GM18861 (cell line): ENCODE results near the gene DDRGK1.
"Not testable (repeated sequence)": the region's sequence is repeated elsewhere in the genome, so short reads cannot be mapped to it uniquely, and the experiment has no call there.

Source experiments
- ATAC-seq: cut with Tn5 transposase; IDR thresholded peaks from one replicate; pipeline ENCODE4 v1.9.1; 2021; ENCODE audit not compliant: unreplicated experiment

Gene DDRGK1

DNA sequence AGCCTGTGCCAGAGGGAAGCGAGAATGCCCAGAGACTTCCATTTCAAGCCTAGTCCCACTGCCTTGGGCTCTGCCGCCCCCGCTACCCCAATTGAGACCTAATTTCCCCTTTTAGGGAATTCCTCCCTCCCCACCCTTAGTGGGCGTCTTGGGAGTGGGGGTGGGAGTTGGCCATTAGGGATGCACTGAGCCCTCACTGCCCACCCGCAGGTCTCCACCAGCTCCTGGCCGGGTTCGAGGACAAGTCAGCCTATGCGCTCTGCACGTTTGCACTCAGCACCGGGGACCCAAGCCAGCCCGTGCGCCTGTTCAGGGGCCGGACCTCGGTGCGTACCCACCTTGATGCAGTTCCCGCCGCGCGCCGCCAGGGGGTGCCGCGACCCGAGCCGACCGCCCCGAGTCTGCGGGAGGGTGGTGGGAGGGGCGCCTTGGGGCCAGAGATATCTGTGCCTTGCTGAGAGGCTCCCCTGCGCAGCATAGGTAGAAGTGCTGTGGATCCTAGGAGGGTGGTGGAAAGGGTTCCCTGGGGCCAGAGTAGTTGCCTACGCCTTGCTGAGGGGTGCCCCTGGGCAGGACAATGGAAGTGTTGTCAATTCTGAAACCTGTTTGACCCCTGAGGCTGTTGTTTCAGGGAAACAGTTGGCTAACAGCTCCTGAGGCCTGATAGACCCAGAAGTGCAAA lies 14.0 kb upstream of the DDRGK1 start:
- ATAC-seq, result peak; percentile 42

DNA sequence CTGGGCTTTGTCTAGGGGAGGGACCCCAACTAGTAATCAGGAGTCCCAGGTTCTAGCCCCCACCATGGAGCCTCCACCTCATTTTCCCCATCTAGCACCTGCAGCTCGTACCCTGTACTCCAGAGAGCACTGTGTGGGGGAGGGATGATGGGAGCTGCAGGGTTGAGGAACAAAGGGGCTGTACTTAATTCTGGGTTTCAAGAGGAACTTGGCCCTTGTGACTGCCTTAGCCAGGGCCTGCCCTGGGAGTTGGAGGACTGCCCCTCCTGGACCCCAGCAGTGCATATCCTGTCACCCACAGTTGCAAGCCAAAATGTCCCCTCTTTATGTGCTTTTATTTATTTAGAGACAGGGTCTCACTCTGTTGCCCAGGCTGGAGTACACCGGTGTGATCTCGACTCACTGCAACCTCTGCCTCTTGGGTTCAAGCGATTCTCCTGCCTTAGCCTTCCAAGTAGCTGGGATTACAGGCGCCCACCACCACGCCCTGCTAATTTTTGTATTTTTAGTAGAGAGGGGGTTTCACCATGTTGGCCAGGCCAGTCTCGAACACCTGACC lies 11.0 kb upstream of the DDRGK1 start:
- not testable (repeated sequence) for ATAC-seq

DNA sequence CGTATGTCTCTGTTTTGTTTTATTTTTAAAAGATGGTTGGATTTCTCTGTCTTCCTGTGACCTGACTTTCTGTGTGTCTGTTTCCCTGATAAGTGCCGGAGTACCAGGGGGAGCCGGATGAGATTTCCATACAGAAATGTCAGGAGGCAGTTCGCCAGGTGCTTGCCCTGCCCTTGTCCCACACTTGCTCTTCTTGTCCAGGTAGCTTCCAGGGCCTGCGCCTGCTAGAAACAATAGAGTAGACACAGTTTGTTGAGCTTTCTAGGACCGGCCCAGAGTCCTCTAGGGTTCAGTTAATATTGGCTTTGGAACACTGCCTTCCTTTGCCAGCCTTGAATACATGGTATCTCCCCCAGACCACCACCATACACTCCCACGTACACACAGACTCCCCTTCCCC lies 8.7 kb upstream of the DDRGK1 start:
- no peak for ATAC-seq

DNA sequence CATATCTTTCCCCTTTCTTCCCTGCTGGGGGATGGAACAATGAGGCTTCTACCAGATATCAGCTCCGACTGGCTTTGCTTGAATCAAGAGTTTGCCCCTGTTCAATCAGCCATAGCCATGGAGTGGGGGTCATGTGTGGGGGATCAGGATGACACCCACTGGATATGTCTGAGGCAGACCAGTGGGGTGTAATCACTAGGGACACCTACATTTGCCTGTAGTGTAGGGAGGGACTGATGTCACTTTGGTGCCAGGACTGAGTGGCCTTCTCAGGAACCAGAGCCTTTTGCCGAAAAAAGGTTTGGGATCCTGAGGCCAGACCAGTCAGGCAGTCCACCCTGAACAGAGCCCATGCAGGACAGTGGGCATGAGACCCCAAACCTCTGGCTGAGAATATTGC lies 5.9 kb upstream of the DDRGK1 start:
- ATAC-seq, result no peak

DNA sequence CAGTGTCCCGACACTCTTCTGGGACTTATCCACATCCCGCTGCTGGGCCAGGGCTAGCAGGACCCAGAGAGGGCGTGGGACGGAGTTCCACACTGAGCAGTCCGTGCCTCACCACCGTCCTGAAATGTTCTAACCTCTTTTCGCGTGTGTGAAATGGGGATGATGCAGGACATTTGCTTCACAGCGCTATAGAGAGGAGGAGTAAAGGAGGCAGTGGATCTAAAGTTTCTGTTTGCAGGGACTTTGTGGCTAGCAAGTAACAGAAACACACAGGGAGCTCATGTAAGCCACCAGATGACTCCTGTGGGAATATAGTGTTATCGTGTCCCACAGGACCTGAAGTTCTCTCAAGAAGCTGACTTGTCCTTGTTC lies 5.5 kb upstream of the DDRGK1 start:
- no peak for ATAC-seq

DNA sequence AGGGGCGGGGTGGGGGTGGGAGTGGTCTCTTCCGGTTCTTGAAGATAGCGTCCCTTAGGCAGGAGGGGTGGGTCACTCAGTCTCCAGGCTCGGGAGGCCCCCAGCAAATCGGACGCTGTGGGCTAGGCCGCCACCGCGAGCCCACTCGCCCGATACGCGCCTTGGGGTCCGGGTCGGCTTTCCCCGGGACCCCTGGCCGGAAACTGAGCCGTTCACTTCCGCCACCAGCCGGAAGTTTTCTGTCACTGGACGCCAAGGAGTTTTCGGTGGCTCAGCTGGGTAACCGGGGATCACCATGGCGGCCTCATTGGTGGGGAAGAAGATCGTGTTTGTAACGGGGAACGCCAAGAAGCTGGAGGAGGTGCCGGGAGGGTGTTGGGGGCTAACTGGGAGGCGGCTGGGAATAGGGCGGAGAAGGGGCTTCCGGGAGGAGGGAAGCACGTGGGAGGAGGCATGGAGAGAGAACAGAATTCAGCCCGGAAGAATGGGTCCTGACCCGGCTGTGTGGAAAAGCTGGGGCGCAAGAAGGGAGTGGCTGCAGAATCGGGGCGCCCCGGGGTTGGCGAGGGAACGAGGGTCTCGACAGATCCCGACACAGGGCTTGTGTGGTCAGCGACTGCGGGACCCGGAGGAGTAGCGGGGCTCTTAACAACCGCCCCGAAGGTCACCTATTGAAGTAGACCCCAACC lies 4.9 kb upstream of the DDRGK1 start, which contains the start of gene ITPA:
Gene ITPA, plus strand, starts transcription at position 242 of the 689 bp plus-strand sequence. Its CDS starts 54 bp downstream, at position 296.
- no peak for ATAC-seq

DNA sequence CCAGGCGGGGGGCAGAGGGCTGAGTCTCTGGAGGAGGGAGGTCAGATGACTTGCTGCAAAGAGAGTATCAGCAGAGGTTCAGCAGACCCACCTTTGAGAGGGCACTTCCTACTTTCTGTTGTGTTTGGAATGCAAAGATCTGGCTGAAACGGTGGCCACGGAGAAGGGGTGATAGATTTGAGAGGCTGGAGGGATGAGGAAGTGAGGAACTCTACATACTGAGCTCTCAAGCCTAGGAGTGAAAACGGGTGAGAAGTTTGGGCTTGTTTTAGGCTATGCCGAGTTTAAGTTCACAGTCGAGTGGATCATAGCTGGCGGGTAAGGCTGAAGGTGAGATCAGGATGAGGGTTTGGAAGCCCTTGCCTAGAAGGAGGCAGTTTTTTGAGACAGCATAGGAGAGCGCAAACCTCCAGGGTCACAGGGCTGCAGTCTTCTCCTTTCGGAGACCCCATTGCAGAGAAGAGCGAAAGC lies 4.3 kb upstream of the DDRGK1 start:
- ATAC-seq, result no peak

DNA sequence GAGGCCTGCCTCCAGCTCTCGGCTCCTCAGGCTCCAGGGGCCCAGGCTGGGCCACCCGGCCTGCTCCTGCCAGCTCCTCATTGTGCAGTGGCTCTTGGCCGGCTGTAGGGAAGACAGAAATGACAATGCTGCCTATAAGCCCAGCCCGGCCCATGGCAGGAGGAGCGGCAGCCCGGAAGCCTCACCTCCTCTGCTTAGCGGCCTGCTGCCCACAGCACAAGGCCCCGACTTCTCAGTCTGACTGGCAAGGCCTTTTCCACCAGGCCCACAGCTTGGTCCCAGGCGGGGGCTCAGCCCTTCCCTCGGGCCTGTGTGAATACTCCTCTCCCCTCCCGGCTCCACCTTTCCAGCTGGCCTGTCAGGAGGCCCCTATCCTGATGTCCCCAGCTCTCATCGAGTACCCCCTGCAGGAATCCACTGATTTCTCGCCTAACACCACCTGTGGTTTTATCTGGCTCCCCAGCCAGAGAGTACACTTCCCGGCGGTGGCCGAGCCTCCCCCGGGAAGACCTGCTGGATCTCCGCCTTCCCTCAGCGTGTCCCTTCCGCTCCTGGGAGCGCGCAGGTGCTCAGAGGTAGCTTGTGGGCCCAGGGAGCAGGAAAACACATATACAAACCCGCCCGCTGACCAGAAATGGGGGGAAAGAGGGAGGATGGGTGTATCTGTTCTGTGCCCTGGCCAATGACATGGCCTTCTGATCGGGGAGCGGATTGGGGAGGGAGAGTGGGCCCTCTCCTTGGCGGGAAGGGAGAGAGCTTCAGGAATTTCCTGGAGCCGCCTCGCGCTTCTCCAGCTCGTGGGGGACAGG lies 963 bp downstream of the DDRGK1 start:
- no peak for ATAC-seq

DNA sequence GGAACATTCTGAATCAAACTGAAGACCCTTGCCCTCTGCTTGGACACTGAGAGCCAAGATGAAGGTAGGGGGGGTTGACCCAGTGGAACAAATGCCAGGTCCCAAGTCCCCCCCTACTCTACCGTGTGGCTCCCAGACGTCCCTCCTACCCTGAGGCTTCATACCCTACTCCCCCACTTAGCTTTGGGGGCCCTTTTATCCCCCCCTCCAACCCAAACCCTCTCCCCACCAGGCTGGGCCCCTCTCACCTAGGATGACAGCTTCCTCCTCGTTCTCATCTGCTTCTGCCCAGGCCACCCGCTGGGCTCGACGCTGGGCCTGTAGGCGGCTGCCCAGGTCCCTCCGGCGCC lies 1.5 kb downstream of the DDRGK1 start:
- no peak for ATAC-seq

DNA sequence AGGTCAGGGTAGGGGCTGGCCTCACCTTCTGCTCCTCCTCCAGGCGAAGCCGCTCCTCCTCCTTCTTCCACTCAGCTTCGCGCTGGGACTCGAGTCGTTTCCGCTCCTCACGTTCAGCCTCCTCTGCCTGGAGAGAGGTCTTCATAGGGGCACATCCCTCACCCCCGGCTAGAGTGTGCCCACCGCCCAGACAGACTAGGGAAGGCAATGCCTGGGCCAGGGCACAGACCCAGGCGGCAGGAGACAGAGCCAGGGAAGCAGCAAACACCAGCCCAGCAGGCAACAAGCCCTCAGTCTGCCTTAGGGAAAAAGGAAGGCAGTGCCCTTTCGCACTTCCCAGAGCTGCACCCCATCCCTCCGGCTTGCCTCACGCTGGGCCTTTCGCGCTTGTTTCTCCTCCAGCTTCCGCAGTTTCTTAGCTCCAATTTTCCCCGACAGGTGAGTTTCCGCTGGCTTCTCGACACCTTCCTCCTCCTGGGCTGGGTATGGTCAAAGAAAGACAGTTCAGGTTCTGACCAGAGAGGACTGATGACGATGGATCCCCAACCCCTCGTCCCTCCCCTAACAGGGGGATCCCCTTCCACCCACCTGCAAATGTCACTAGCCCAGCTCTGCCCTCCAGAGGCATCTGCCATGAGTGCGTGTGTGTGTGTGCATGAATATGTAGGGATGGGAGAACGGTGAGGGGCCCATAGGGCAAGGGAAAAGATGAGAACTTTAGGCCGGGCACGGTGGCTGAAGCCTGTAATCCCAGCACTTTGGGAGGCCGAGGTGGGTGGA lies 4.3 kb downstream of the DDRGK1 start:
- ATAC-seq, result no peak

DNA sequence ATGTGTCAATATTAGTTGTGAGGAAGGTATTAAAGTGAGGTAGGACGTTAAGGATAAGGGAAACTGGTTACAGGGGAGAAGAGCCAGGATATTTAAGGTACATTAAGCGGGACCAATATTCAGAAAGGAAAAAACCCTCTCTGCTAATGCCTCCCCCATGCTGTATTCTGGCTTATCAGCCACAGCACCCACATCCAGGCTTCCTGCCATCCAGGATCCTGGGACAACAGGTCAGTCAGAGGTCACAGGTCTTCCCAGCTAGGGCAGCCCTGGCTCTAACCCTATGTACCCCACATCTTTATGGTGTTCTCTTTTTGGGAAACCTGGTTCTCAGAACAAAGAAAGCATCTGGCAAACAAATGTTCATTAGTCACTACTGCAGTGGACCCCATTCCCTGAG lies 5.3 kb downstream of the DDRGK1 start:
- ATAC-seq, result no peak

DNA sequence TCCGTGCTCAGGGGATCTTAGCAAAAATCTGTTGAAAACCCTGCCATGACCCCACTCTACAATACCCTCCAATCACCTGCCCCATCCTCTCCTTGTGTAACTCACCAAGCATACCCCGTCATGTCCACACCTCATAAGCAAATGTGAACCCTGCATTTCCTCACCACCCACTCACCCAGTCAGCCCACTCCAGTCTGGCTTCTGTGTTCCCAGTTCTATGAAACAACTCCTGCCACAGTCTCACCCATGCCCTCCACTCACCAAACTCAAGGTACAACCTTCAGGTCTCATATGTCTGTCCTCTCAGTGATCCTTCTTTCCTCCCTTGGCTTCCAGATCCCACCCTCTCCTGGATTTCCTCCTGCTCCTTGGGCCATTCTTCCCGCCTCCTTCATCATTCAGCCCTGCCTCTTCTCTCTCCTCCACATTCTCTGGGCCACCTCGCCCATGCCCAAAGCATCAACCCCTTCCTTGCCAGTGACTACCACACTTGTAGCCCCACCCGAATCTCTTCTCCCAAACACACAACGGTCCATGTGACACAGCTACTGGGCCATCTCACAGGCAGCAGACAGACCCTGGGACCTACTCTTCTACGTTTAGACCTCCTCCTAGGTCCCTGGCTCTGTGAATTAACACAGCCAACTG lies 8.8 kb downstream of the DDRGK1 start:
- no peak for ATAC-seq

DNA sequence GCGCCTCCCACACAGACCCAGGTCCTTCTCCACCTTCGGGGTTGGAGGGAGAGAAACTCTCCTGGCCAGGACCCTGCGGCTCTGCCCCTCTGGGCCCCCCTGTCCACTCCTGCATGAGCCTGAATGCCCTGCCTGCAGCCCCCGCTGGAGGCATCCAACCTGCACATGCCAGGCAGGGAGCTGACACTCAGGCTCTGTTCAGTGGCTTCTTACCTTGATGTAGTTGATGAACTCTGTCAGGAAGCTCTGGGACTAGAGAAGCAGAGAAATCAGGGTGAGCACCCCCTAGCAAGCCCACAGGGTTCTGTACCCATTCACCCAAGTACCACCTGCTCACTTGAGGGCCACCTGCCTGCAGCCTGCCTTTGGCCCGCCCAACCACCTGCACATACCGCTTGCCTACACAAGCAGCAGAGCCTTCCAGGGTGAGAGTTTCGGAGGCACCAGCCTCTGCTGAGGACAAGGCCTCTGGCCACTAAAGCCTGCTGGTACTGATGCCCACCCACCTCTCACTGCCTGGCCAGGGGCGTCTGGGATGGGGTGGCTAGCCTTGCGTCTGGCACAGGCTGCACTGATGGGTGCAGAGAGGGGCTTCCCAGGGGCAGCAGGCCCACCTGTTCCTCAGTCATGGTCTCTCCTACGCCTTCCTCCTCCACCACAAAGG lies 9.7 kb downstream of the DDRGK1 start:
- no peak for ATAC-seq

DNA sequence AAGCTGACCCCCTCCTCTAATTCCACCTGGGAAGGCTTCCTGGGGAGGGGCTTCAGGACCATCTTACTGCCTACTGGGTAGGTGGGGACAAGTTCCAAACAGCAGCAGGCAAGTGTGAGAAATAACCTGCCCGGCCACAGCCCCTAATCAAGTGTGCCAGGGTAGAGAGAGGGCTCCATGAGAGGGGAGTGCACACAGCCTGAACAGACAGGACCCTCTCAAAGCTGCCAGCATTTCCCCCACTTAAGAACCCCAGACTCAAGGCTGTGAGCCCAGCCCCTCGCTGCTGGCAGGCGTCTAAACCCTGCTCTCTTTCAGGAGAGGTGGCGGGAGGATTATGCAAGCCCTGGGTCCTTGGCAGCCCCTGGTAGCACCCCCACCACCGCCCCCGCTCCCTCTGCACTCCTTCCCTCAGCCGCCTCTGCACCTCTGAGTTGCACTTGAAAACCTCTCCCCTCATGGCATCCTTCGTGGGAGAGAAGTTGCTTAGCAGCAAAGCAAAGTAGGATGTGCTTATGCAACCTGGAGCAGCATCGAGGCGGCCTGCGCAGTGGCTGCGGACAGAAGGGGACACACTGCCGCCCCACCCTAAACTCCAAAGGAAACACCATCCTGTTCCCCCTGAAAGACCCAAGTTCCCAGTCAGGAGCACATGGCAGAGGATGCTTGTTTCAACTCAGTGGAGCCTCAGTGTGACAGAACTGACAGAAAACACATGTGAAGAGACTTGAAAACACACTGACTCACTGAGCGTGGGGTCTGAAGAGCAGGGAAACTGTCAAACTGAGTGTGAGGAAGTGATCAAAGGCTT lies 10.5 kb downstream of the DDRGK1 start:
- no peak for ATAC-seq

DNA sequence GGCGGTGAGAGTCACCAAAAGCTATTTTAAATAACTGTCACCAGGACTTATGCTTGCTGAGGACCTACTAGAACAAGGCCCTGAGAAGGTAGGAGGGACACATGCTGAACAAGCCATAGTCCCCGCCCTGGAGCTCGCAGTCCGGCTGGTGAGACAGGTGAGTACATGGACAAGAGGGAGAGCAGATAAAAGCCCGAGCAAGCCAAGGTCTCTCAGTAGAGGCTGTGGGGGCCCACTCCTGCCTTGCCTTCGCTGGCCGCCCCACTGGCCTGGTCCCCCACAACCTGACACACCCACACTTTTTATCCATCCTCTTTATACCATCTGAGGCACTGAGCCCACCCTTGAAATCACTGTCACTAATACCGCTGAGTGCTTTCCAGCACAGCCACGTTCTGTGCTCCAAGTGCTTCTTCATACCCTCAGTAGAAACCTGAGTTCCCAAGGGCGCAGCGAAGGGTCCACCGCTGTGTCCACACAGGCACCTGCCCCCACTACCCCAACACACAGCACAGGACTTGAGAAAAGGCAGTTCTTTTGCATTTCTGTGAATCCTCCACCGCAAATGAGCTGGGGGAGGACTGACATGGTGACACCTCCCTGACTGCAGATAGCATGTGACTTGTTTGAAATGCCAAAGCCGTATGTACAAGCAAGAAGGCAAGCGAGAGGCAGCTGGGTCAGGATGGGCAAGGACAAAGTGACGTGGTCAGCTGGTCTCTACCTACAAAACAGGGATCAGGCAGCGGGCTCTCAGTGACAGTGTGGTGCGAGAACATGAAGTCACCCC lies 12.1 kb downstream of the DDRGK1 start:
- ATAC-seq, result no peak

DNA sequence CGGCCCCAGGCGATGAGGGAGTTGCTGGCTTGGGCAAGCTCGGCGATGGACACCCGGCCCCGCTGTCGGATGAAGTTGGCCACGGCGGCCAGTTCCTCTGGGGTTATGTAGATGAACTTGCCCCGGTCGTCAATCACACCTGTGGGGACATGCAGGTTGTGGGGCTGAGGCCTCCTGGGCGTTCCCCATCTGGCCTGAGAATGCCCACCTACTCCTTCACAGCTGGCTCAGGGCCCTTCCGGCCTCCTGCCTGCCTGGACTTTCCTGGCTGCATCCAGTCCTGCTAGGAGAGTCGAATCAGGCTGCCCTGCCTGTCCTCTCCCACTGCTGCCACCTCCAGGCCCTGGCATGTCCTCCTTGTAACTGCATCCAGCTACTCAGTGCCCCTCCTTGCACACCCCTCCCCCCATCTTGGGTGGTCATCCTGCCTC lies 13.8 kb downstream of the DDRGK1 start:
- ATAC-seq, result no peak

DNA sequence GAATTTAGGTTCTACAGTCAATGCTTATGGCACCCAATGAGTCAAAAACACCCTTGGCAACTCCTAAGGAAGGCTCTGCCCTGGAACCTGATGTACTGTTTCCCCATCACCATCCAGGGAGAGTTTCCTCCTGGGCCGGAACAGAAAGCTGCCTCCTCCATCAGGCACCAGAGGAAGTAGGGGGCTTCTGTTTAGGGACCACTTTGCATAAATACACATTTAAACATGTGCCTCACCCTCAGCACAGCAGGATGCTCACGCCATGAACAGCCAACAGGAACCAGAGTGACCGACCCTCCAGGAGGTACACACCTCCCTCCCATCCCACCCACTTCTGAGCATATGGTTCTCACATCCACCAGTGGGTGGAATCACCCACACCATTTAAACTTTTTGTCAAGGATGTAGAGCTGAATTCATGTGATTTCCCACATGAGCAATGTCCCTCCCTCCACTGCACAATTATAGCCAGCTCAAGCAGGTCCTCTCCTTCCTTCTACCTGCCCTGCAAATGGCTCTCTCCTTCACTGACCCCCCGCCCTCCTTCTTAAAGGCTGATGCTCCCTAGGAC lies 14.8 kb downstream of the DDRGK1 start:
- ATAC-seq, result no peak
